ENCODE measurements around the gene FAM210A.

Gene FAM210A

GRCh38 chr18:13720847-13721246 is 5.5 kb downstream of the FAM210A start:
- Histone ChIP-seq H3K4me3 (ENCODE audit: low read depth, low read length) (no peak overlapping the region), H3K79me2 (peaks cover 43% of the 10 kb centered on the region), H3K9ac (no peak overlapping the region), H3K4me2 (ENCODE audit: low read length) (no peak overlapping the region), H3K4me1 (peaks cover 4% of the 10 kb centered on the region), H3K36me3 (ENCODE audit: control insufficient read depth, insufficient read depth, low read length) (no peaks in the 10 kb centered on the region), H3K27ac (no peak overlapping the region), H3K27me3 (ENCODE audit: control insufficient read depth, insufficient read depth, low read length) (no peaks in the 10 kb centered on the region), H2AFZ (no peak overlapping the region), H3K9me3 (ENCODE audit: control insufficient read depth, low read length) (no peaks in the 10 kb centered on the region)
- no peak for TF ChIP-seq CTCF (IDR thresholded peaks at IDR 0.05)

- Histone ChIP-seq H3K4me3 (ENCODE audit: low read depth, low read length) (no peak overlapping the region), H3K27me3 (ENCODE audit: control insufficient read depth, insufficient read depth, low read length) (no peaks in the 10 kb centered on the region), H3K9ac (no peak overlapping the region), H3K4me2 (ENCODE audit: low read length) (no peak overlapping the region), H3K9me3 (ENCODE audit: control insufficient read depth, low read length) (no peaks in the 10 kb centered on the region), H3K79me2 (peaks cover 38% of the 10 kb centered on the region), H2AFZ (no peak overlapping the region), H3K36me3 (ENCODE audit: control insufficient read depth, insufficient read depth, low read length) (no peaks in the 10 kb centered on the region), H3K27ac (no peak overlapping the region), H3K4me1 (peaks cover 2% of the 10 kb centered on the region)
- TF ChIP-seq CTCF (IDR thresholded peaks at IDR 0.05): no peak
These were observed 6.2 kb downstream of the FAM210A start for GRCh38 chr18:13720123-13720522.

GRCh38 chr18:13716916-13717315 is 9.4 kb downstream of the FAM210A start:
- Histone ChIP-seq H3K4me1 (no peaks in the 10 kb centered on the region), H3K27ac (no peak overlapping the region), H3K27me3 (ENCODE audit: control insufficient read depth, insufficient read depth, low read length) (no peaks in the 10 kb centered on the region), H3K4me3 (ENCODE audit: low read depth, low read length) (no peak overlapping the region), H3K9ac (no peak overlapping the region), H3K9me3 (ENCODE audit: control insufficient read depth, low read length) (no peaks in the 10 kb centered on the region), H3K36me3 (ENCODE audit: control insufficient read depth, insufficient read depth, low read length) (no peaks in the 10 kb centered on the region), H2AFZ (no peak overlapping the region), H3K4me2 (ENCODE audit: low read length) (no peak overlapping the region), H3K79me2 (peaks cover 40% of the 10 kb centered on the region)
- no peak for TF ChIP-seq CTCF (IDR thresholded peaks at IDR 0.05)

- Histone ChIP-seq H3K9ac (no peak overlapping the region), H3K4me1 (no peaks in the 10 kb centered on the region), H3K4me2 (ENCODE audit: low read length) (no peak overlapping the region), H3K27me3 (ENCODE audit: control insufficient read depth, insufficient read depth, low read length) (no peaks in the 10 kb centered on the region), H3K9me3 (ENCODE audit: control insufficient read depth, low read length) (no peaks in the 10 kb centered on the region), H3K36me3 (ENCODE audit: control insufficient read depth, insufficient read depth, low read length) (no peaks in the 10 kb centered on the region), H3K79me2 (peaks cover 35% of the 10 kb centered on the region), H3K27ac (no peak overlapping the region), H2AFZ (no peak overlapping the region), H3K4me3 (ENCODE audit: low read depth, low read length) (no peak overlapping the region)
- TF ChIP-seq CTCF (IDR thresholded peaks at IDR 0.05): no peak
These were observed 11.0 kb downstream of the FAM210A start for GRCh38 chr18:13715330-13715729.

GRCh38 chr18:13713455-13714055 is 12.8 kb downstream of the FAM210A start:
- Histone ChIP-seq H3K9ac (no peak overlapping the region), H3K4me3 (ENCODE audit: low read depth, low read length) (no peak overlapping the region), H3K27ac (no peak overlapping the region), H3K9me3 (ENCODE audit: control insufficient read depth, low read length) (no peaks in the 10 kb centered on the region), H3K4me1 (no peaks in the 10 kb centered on the region), H3K4me2 (ENCODE audit: low read length) (no peak overlapping the region), H3K36me3 (ENCODE audit: control insufficient read depth, insufficient read depth, low read length) (no peaks in the 10 kb centered on the region), H2AFZ (no peak overlapping the region), H3K79me2 (peaks cover 35% of the 10 kb centered on the region), H3K27me3 (ENCODE audit: control insufficient read depth, insufficient read depth, low read length) (no peaks in the 10 kb centered on the region)
- no peak for TF ChIP-seq CTCF (IDR thresholded peaks at IDR 0.05)
